ENCODE measurements around the gene COL1A1. TPM values are rescaled to one million over a fixed set of nuclear protein-coding genes. Genes with fewer than 3 reads are reported as not detected.

The COL1A1 gene
- polyA plus RNA-seq, 1 of the 3 experiments (the other 2 are of a cell fraction) = 1,461 TPM

DNA sequence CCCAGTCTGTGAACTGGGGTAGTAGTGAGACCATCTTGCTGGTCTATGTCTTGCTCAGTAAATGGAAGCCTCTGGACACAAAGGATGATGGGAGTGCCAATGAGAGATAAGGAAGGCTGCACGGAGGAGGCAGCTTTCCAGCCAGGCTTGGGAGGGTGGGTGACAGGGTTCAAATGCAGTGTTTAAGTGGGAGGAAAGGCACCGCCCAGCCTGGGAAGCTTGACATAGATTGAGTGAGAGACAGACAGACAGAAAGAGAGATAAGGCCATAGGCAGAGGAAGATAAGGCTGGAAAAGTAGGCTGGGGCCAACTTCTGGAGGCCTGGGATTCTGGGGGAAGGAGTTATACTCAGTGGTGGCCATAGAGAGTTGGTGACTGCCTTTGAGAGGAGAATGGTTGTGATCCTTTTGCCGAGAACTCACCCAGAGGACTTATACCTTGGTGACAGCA, 7.2 kb upstream of the COL1A1 start:
- DNase-seq = no peak
- peaks cover 69 to 76% of the 10 kb centered on the region in 2 experiments for H3K4me1 ChIP-seq (ENCODE audit: control insufficient read depth in 1 of 2, insufficient read depth in 2 of 2, low read depth in 1 of 2, low read length in 1 of 2)
- no peak overlapping the region for H2AFZ ChIP-seq (ENCODE audit: low read depth)
- peak overlapping the region; percentile 54; the same call in 1 of the 2 replicates for H3K4me2 ChIP-seq
- H3K9ac ChIP-seq = peak overlapping the region; percentile 56; the same call in 1 of the 2 replicates
- POLR2A ChIA-PET = interaction anchor here (0.7 to 1.2 kb wide), 3 partner anchors 13 to 59 kb away, joined by 3 to 5 read pairs (median 4); no protein-coding TSS in a partner anchor
- no peaks in the 10 kb centered on the region; the same call in 1 of the 2 replicates for H3K79me2 ChIP-seq (ENCODE audit: insufficient read depth)
- H4K20me1 ChIP-seq (ENCODE audit: insufficient read depth) = no peaks in the 10 kb centered on the region
- no peaks in the 10 kb centered on the region for H3K9me2 ChIP-seq
- H3K36me3 ChIP-seq (replicated peaks in 1 of 2; ENCODE audit: control insufficient read depth in 1 of 2, insufficient read depth in 2 of 2, low read length in 1 of 2) = no peaks in the 10 kb centered on the region
- H3F3A ChIP-seq (replicated peaks; ENCODE audit: insufficient read depth) = peaks cover 52% of the 10 kb centered on the region
- WGBS (ENCODE audit: low lambda C conversion rate) = 87% methylated on average over 3 of the region's 3 CpGs
- peak overlapping the region; percentile 97 to 100 for H3K27ac ChIP-seq (ENCODE audit: low read depth in 2 of 2, low read length in 1 of 2)
- TF ChIP-seq, protein P1, sequence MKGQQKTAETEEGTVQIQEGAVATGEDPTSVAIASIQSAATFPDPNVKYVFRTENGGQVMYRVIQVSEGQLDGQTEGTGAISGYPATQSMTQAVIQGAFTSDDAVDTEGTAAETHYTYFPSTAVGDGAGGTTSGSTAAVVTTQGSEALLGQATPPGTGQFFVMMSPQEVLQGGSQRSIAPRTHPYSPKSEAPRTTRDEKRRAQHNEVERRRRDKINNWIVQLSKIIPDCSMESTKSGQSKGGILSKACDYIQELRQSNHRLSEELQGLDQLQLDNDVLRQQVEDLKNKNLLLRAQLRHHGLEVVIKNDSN (IDR thresholded peaks at IDR 0.05; ENCODE audit: borderline replicate concordance, low read depth) = no peak
- TF ChIP-seq GATA2 (CRISPR knock-in tag; IDR thresholded peaks at IDR 0.05) (peak; percentile 56), EP300 (IDR thresholded peaks at IDR 0.05; ENCODE audit: borderline replicate concordance in 1 of 2, low read depth in 1 of 2, low read length in 1 of 2) (peak in 1 of 2 experiments; percentile 56; a peak in 1 of 4 replicates)
- H3K9me3 ChIP-seq = no peaks in the 10 kb centered on the region
- CTCF ChIA-PET = interaction anchor here (1.0 to 25.6 kb wide), 11 partner anchors 7 to 79 kb away, joined by 3 to 2150 read pairs (median 4); partner anchors contain the start of genes COL1A1, PPP1R9B, SGCA and TMEM92
- H3K27me3 ChIP-seq (ENCODE audit: insufficient read depth) = no peaks in the 10 kb centered on the region
- H3K4me3 ChIP-seq (ENCODE audit: low read depth in 2 of 2, low read length in 1 of 2) = no peak overlapping the region

DNA sequence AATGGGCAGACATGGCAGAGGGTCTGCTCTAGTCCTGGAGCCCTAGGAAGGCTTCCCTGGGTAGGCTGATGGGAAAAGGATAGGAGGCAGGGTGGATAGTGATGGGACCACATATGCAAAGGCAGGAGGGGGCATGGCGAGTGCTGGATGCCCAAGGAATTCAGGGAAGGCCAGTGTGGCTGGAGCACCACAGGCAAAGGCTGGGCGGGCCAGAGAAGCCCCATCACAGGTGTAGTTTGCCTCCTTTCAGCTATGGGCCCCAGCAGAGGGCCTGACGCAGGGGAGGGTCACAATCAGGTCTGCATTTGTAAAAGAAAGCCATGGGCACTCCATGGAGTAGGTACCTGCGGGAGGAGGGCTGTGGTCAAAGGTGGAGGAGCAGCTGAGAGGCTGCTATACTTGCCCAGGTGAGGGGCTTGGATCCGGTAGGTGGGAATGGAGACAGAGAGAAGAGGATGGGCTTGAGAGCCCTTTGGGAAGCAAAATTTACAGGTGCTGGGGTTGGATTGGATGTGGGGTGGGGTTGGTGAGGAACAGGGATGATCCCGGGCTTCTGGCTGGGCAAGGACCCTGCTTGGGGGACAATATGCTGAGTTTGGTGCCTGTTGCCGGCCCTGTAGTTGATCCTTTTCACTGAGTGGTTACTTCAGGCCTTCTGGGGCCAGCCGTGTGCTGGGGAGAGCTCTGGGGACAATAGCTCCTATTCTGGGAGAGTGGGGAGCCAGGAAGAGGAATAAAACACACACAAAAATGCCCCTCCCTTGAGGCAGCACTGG, 6.5 kb upstream of the COL1A1 start:
- H2AFZ ChIP-seq (ENCODE audit: low read depth) = no peak overlapping the region
- 94% methylated on average over 8 of the region's 8 CpGs for WGBS (ENCODE audit: low lambda C conversion rate)

More for the DNA sequence above, 6.5 kb upstream of the COL1A1 start:
- Histone ChIP-seq H3K27me3 (ENCODE audit: insufficient read depth) (no peaks in the 10 kb centered on the region), H3K36me3 (replicated peaks in 1 of 2; ENCODE audit: control insufficient read depth in 1 of 2, insufficient read depth in 2 of 2, low read length in 1 of 2) (no peaks in the 10 kb centered on the region), H3K9me3 (no peaks in the 10 kb centered on the region), H3K4me2 (peak overlapping the region; percentile 89; the same call in 1 of the 2 replicates), H3K4me1 (ENCODE audit: control insufficient read depth in 1 of 2, insufficient read depth in 2 of 2, low read depth in 1 of 2, low read length in 1 of 2) (peaks cover 72 to 82% of the 10 kb centered on the region in 2 experiments), H3K9ac (peak overlapping the region; percentile 75; the same call in 1 of the 2 replicates), H3K27ac (ENCODE audit: low read depth in 2 of 2, low read length in 1 of 2) (peak overlapping the region; percentile 97 to 100), H4K20me1 (ENCODE audit: insufficient read depth) (no peaks in the 10 kb centered on the region), H3K4me3 (ENCODE audit: low read depth in 2 of 2, low read length in 1 of 2) (no peak overlapping the region), H3F3A (replicated peaks; ENCODE audit: insufficient read depth) (peaks cover 55% of the 10 kb centered on the region), H3K9me2 (no peaks in the 10 kb centered on the region), H3K79me2 (ENCODE audit: insufficient read depth) (peaks cover 6% of the 10 kb centered on the region)
- DNase-seq = no peak
- POLR2A ChIA-PET = interaction anchor here (1.0 to 2.0 kb wide), 2 partner anchors 30 to 59 kb away, joined by 5 to 6 read pairs; no protein-coding TSS in a partner anchor
- CTCF ChIA-PET = interaction anchor here (0.9 to 25.6 kb wide), 14 partner anchors 7 to 190 kb away, joined by 3 to 2150 read pairs (median 4); partner anchors contain the start of genes COL1A1, SGCA and TMEM92
- TF ChIP-seq TEAD4 (IDR thresholded peaks at IDR 0.05; ENCODE audit: borderline replicate concordance, insufficient read depth) (no peak), TAF1 (IDR thresholded peaks at IDR 0.05; ENCODE audit: borderline replicate concordance, low read depth, low read length) (no peak), NFIC (IDR thresholded peaks at IDR 0.05; ENCODE audit: borderline replicate concordance) (no peak), SIN3A (IDR thresholded peaks at IDR 0.05; ENCODE audit: borderline replicate concordance, low read depth, low read length) (no peak), MXI1 (IDR thresholded peaks at IDR 0.05; ENCODE audit: low read depth, low read length) (no peak)
- TF ChIP-seq, protein P1 (IDR thresholded peaks at IDR 0.05; ENCODE audit: borderline replicate concordance, low read depth) = no peak
